Natural killer cell (primary cell): ENCODE measurements around the gene DENND2D. TPM values are rescaled to one million over a fixed set of nuclear protein-coding genes. Genes with fewer than 3 reads are reported as not detected.
A peak's percentile ranks its signal among the peaks of the same experiment; 100 is the strongest.

Experiments used
- ATAC-seq, 3 donors: fragments of 150-1000 bp in 2 of 3; fragments of 200-7000 bp in 1 of 3; cut with Tn5 transposase; 1 replicate in 1 of 3; 2 replicates in 2 of 3; pipeline ENCODE4 v1.10.0; 2021; ENCODE audit warnings: mild to moderate bottlenecking in 2 of 3, moderate library complexity in 2 of 3
- DNase-seq, 2 donors: peaks; one replicate each; pipeline versions ENCODE4 v3.0.0 to v3.0.0-alpha.2; 2013 to 2021; ENCODE audit warnings: mixed read lengths in 1 of 2
- H3K27ac ChIP-seq: one replicate; pipeline ENCODE4 v1.5.1; 2013; ENCODE audit warnings: mild to moderate bottlenecking, low read length
- H3K27me3 ChIP-seq: one replicate; pipeline ENCODE4 v1.6.1; 2013; ENCODE audit warnings: low read length; ENCODE audit not compliant: control insufficient read depth, insufficient read depth
- H3K36me3 ChIP-seq: one replicate; pipeline ENCODE4 v1.6.1; 2013; ENCODE audit warnings: low read length; ENCODE audit not compliant: control insufficient read depth, insufficient read depth
- H3K4me1 ChIP-seq: one replicate; pipeline ENCODE4 v1.6.1; 2013; ENCODE audit warnings: low read length; ENCODE audit not compliant: control insufficient read depth, insufficient read depth
- H3K4me3 ChIP-seq: one replicate; pipeline ENCODE4 v1.5.1; 2013; ENCODE audit warnings: low read length
- H3K9me3 ChIP-seq: one replicate; pipeline ENCODE4 v1.6.1; 2013; ENCODE audit warnings: low read length; ENCODE audit not compliant: control insufficient read depth, insufficient read depth
- H3K27ac Mint-ChIP-seq, 2 donors: one replicate each; pipeline ENCODE4 v1.8.0; 2022; ENCODE audit warnings: mild to moderate bottlenecking in 2 of 2, mixed read lengths in 2 of 2, moderate library complexity in 1 of 2
- H3K27me3 Mint-ChIP-seq, 2 donors: one replicate each; pipeline ENCODE4 v1.8.0; 2022; ENCODE audit warnings: low read depth in 2 of 2, mixed read lengths in 2 of 2
- H3K36me3 Mint-ChIP-seq: one replicate; pipeline ENCODE4 v1.8.0; 2022; ENCODE audit warnings: mixed read lengths
- H3K4me1 Mint-ChIP-seq, 2 donors: one replicate each; pipeline ENCODE4 v1.8.0; 2022; ENCODE audit warnings: mixed read lengths in 2 of 2
- H3K4me3 Mint-ChIP-seq: one replicate; pipeline ENCODE4 v1.8.0; 2022; ENCODE audit warnings: mild to moderate bottlenecking, moderate library complexity, mixed read lengths
- H3K9me3 Mint-ChIP-seq, 2 donors: one replicate each; pipeline ENCODE4 v1.8.0; 2022; ENCODE audit warnings: mixed read lengths in 2 of 2
- CTCF ChIP-seq: fragments of 200-600 bp; IDR thresholded peaks from one replicate; pipeline ENCODE4 v1.8.0; 2022; ENCODE audit warnings: antibody characterized with exemption
- WGBS: methylation state at CpG from one replicate; pipeline ENCODE4 v1.1.7; 2013; ENCODE audit warnings: missing lambda C conversion rate; ENCODE audit not compliant: insufficient coverage; 5-methylcytosine and 5-hydroxymethylcytosine counted together
- intact Hi-C: fragments of 100-400 bp; cut with micrococcal nuclease; formaldehyde crosslinking; loops from one replicate; pipeline ENCODE4 v1.14.2; 2022
- total RNA-seq, 4 donors: library from RNA; stranded (reverse); fragments of 120-200 nt in 1 of 4; gene quantifications; one replicate each; pipeline versions ENCODE4 v1.2.3 to v1.2.4, GENCODE V29; 2013 to 2022

The DENND2D gene
- total RNA-seq, 3 donors from 2014 or later (not counting 1 experiment from before 2014, with no cell fraction given), result 203 to 297 (median 203) TPM

GRCh38 chr1:111182052-111182451 is 18.4 kb downstream of the DENND2D start:
- H3K27me3 Mint-ChIP-seq, result no peaks in the 10 kb centered on the region
- DNase-seq (no peak), ATAC-seq (no peak)
- Histone ChIP-seq H3K36me3 (peaks cover 62% of the 10 kb centered on the region), H3K9me3 (no peaks in the 10 kb centered on the region), H3K4me3 (no peak overlapping the region), H3K4me1 (no peaks in the 10 kb centered on the region), H3K27ac (no peak overlapping the region), H3K27me3 (no peaks in the 10 kb centered on the region)
- peaks cover 18% of the 10 kb centered on the region for H3K36me3 Mint-ChIP-seq
- no peak for TF ChIP-seq CTCF
- H3K9me3 Mint-ChIP-seq, result no peaks in the 10 kb centered on the region
- peaks cover 59 to 68% of the 10 kb centered on the region in 2 donors for H3K4me1 Mint-ChIP-seq
- intact Hi-C loops, result no loop called here
- WGBS, result no CpG with 5 or more reads among the region's 2 CpGs
- peak overlapping the region; percentile 91 to 95 for H3K27ac Mint-ChIP-seq
- no peak overlapping the region for H3K4me3 Mint-ChIP-seq

DNA sequence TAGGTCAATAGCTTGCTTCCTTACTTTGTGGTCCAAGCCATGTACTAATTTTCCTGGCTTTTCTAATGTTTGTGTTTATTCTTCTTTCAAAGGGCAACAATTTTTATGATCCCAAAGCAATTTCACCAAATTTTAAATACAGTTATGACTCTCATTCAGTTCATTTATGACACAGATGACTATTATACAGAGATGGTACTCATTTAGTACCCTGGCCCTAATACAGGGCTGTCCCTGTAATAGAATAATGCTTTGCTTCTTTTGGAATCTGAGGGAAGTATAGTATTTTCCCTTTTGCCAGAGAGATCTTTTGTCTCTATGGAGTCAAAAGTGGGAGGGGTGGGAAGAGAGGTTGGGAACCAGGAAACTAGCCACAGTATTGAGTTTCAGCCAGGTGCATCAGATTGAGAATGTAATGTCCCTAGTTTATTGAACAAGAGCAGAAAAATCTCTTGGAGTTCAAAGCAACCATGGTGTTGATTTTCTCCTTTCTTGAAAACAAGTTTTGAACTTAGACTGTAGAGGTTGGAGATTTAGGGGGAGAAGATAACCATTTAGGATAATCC is 20.4 kb downstream of the DENND2D start:
- H3K27me3 ChIP-seq, result no peaks in the 10 kb centered on the region
- ATAC-seq (no peak), DNase-seq (no peak)
- peak overlapping the region; percentile 11 for H3K27ac ChIP-seq
- H3K36me3 ChIP-seq, result peaks cover 62% of the 10 kb centered on the region
- no peaks in the 10 kb centered on the region for H3K4me1 ChIP-seq
- H3K4me1 Mint-ChIP-seq, result peaks cover 48 to 51% of the 10 kb centered on the region in 2 donors
- peak overlapping the region; percentile 91 to 95 for H3K27ac Mint-ChIP-seq
- H3K9me3 ChIP-seq, result no peaks in the 10 kb centered on the region
- TF ChIP-seq CTCF, result no peak
- no peak overlapping the region for H3K4me3 ChIP-seq
- no peaks in the 10 kb centered on the region for H3K27me3 Mint-ChIP-seq
- H3K9me3 Mint-ChIP-seq, result no peaks in the 10 kb centered on the region
- H3K36me3 Mint-ChIP-seq, result peaks cover 14% of the 10 kb centered on the region
- no peak overlapping the region for H3K4me3 Mint-ChIP-seq
- intact Hi-C loops, result no loop called here

DNA sequence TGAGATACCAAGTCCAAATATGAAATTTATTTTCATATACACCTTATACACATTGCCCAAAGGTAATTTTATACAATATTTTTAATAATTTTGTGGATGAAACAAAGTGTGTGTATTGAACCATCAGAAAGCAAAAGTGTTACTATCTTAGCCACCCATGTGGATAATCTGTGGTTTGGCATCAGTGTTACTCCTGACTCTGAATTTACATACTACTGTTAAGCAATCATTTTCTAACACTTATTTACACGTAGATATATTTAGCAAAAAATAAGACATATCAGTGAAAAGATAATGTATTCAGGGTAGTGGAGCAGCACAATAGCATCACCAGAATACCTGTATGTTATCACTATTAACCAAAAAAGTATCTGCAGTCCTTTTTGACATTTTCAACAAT is 23.8 kb downstream of the DENND2D start:
- Histone ChIP-seq H3K9me3 (no peaks in the 10 kb centered on the region), H3K36me3 (peaks cover 55% of the 10 kb centered on the region), H3K4me1 (no peaks in the 10 kb centered on the region), H3K27ac (no peak overlapping the region), H3K4me3 (no peak overlapping the region), H3K27me3 (no peaks in the 10 kb centered on the region)
- DNase-seq (no peak), ATAC-seq (no peak)
- Mint-ChIP-seq H3K27ac (no peak overlapping the region), H3K9me3 (no peaks in the 10 kb centered on the region), H3K4me3 (no peak overlapping the region), H3K27me3 (no peaks in the 10 kb centered on the region), H3K4me1 (peaks cover 36 to 40% of the 10 kb centered on the region in 2 donors), H3K36me3 (peaks cover 9% of the 10 kb centered on the region)
- intact Hi-C loops, result no loop called here
- TF ChIP-seq CTCF, result no peak
- no CpG with 5 or more reads among the region's 1 CpG for WGBS

DNA sequence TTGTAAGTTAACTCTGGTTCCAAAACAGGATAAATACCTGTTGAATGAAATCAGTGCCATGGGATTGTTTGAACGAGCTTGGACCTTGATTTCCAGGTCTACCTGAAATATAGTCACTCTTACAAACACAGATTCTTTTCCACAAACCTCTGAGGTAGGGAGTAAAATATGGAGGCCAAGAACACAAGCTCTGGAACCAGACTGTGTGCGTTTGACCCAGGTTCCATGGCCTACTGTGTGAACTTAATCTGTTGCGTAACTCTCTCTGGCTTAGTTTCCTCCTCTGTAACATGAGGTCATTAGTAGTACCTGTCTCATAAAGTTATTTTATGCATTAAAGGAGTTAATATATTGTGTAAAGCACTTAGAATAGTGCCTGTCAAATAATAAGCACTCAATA is 25.1 kb downstream of the DENND2D start:
- Mint-ChIP-seq H3K27ac (no peak overlapping the region), H3K36me3 (peaks cover 9% of the 10 kb centered on the region), H3K27me3 (no peaks in the 10 kb centered on the region), H3K4me1 (peaks cover 29 to 32% of the 10 kb centered on the region in 2 donors), H3K9me3 (no peaks in the 10 kb centered on the region), H3K4me3 (no peak overlapping the region)
- no peak for TF ChIP-seq CTCF
- Histone ChIP-seq H3K4me1 (no peaks in the 10 kb centered on the region), H3K27me3 (no peaks in the 10 kb centered on the region), H3K36me3 (peaks cover 66% of the 10 kb centered on the region), H3K4me3 (no peak overlapping the region), H3K27ac (no peak overlapping the region), H3K9me3 (no peaks in the 10 kb centered on the region)
- ATAC-seq (no peak), DNase-seq (no peak)
- WGBS, result 97% methylated on average over 2 of the region's 3 CpGs
- intact Hi-C loops, result no loop called here
